ENCODE data around the gene DNAI4. TPM values are rescaled to one million over a fixed set of nuclear protein-coding genes. Genes with fewer than 3 reads are reported as not detected.
"Not testable (repeated sequence)": the region's sequence is repeated elsewhere in the genome, so short reads cannot be mapped to it uniquely, and the experiment has no call there.

DNAI4 gene, protein sequence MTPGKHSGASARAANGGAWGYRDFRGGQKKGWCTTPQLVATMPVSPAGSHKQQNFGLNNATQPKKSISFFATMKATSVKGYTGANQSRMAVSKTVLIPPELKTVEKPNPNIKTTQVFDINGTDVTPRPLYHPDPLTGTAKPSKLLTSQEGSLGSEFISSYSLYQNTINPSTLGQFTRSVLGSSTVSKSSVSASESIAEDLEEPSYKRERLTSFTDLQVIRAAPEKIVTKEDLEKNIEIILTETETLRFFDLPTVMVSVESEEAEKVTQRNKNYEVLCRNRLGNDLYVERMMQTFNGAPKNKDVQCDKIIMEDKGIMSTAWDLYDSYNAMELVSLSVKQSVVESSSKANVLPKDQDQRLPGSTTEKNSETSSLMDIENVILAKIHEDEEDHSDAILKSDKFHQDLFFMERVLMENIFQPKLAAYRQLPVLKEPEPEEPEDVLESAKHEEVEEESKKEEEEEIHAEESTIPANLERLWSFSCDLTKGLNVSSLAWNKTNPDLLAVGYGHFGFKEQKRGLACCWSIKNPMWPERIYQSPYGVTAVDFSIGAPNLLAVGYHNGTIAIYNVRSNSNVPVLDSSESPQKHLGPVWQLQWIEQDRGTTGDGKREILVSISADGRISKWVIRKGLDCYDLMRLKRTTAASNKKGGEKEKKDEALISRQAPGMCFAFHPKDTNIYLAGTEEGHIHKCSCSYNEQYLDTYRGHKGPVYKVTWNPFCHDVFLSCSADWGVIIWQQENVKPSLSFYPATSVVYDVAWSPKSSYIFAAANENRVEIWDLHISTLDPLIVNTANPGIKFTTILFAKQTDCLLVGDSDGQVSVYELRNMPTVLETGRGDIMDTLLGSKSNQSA
- total RNA-seq = 8.4 TPM
- long read RNA-seq, partial matches to known transcripts = 0 of 1 reads
- long read RNA-seq, other reads (novel, unspliced or antisense) = 1 of 1 reads

DNA sequence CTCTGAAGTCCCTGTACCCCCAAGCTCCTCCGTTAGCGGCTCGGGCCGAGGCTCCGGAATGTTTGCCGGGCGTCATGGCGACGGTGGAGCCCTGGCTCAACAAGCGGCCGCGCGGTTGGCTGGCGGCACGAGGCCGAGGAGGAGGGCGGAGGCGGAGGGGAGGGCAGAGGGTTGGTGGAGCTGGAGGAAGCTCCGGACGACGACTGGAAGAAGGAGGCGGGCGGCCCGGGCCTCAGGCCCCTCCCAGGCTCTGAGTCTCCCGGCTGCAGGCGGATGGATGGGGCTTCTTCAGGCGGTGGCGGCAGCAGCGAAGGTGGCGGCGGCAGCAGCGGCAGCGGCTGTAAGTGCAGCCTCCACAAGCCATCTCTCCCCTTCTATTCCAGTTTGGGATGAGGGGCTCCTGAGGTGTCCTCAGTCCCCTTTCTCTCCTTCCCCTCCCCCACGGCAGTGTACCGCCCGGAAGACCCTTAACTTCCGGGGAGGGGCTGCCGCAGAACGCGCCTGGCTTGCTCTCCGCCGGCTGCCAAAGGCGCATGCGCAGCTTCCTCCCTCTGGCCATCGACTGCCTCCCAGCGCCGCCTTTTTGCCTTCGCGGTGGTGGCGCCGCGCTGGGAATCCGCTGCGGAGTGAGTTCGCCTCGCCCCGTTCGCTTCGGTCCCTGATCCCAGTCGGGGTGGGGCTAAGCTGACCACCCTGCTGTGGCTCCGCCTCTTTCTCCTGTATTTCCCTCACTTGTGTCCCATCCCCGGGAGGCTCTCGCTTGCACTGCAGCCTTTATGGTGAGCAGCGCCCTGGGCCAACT, at the start of gene DNAI4, which contains the start of gene MIER1:
DNAI4 (minus strand) TSS at position 101 of the 802 bp plus-strand sequence; CDS start at position 76, 25 bp downstream.
MIER1 (plus strand) TSS at position 235 of the 802 bp plus-strand sequence; CDS start at position 274, 39 bp downstream.
- ATAC-seq (peak; percentile 97), DNase-seq (peak; percentile 99)
- intact Hi-C loops (cut with micrococcal nuclease) = no loop called here

DNA sequence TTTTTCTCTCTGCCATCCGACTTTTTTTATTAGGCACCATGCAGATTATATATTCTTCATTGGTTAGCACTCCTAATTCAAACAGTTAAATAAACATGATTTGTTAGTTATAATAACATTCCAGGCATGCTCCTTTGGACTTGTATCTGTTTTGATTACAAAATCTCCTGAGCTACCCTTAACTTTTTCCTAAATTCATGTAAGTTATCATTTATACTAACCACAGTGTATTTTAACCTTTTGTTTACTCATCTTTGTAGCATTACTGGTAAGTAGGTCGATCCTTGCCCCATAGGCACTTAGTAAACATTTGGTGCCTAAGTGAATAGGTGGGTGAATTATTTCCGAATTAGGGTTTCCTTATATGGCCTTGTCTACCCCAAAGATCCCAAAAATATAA, 43.9 kb upstream of the DNAI4 start:
- intact Hi-C loops (cut with micrococcal nuclease) = no loop called here
- ATAC-seq (no peak), DNase-seq (no peak)

DNA sequence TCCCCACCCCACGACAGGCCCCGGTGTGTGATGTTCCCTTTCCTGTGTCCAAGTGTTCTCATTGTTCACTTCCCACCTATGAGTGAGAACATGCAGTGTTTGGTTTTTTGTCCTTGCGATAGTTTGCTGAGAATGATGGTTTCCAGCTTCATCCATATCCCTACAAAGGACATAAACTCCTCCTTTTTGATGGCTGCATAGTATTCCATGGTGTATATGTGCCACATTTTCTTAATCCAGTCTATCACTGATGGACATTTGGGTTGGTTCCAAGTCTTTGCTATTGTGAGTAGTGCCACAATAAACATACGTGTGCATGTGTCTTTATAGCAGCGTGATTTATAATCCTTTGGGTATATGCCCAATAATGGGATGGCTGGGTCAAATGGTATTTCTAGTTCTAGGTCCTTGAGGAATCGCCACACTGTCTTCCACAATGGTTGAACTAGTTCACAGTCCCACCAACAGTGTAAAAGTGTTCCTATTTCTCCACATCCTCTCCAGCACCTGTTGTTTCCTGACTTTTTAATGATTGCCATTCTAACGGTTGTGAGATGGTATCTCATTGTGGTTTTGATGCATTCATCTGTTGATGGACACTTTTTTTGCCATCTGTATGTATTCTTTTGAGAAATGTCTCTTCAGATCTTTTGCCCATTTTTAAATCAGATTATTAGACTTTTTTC, 41.7 kb upstream of the DNAI4 start:
- DNase-seq; intact Hi-C loops (cut with micrococcal nuclease); ATAC-seq: not testable (repeated sequence)

DNA sequence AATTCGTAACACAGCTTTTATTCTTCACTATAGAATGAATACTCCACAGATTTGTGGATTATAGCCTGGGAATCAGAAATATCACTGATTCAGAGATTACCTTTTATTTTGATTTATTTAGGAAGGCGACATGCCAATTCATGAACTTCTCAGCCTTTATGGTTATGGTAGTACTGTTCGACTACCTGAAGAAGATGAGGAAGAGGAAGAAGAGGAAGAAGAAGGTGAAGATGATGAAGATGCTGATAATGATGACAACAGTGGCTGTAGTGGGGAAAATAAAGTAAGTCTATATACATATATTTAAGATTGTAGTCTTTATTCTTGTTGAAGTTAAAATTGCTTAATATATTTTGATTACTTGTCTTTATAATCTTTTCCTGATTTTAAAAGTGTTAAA, 33.3 kb upstream of the DNAI4 start:
- no peak for ATAC-seq
- no peak for DNase-seq
- intact Hi-C loops (cut with micrococcal nuclease) = no loop called here

DNA sequence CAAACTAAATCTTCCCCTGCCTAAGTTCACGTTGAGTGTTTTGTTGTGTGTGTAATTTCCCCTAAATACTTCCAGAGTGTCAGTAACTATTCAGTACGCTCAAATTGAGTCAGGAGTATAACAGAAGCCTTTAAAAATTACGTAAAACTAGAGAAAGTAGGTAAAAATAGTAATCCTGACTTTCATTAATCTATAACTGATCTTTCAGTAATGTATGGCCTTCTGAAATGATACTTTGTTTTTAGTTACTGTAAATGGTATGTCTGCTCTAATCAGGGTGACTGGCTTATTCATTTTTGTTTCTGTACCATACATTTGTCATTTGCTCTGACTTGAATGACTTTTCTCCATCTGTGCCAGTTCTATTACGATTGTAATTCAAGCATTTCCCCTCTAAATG, 29.6 kb upstream of the DNAI4 start:
- intact Hi-C loops (cut with micrococcal nuclease) = no loop called here
- DNase-seq (no peak), ATAC-seq (no peak)

DNA sequence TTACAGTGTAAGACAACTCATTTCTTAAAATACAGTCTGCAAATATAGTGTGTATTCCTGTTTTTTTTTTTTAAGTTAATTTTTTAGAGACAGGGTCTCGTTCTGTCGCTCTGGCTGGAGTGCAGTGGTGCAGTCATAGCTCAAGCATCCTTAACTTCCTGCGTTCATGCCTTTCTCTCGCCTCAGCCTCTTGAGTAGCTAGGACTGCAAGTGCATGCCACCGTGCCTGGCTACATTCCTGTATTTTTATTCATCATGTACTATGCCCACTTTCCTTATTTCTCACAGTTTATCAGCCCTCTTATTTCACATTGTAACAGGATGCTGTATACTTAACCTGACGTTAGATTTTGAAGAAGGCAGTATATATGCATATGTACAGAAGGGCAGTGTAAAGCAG, 26.9 kb upstream of the DNAI4 start:
- DNase-seq (no peak), ATAC-seq (no peak)
- intact Hi-C loops (cut with micrococcal nuclease) = no loop called here

DNA sequence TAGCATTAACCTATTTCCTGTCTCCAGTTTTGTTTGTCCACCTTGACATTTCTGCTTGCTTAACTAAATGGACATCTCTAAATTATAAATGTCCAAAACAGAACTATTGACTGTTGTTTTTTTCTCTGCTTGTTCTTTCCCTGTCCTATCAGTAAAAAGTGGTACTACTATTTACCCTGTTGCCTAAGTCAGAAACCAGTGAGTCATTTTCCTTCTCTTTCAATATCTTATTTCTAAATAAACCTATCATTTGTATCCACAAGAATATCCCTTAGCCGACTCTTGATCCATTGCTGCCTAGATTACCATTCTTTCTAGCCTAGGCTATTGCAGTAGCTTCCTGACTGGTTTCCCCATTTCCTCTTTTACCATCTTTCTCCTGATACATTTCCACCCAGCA, 22.6 kb upstream of the DNAI4 start:
- intact Hi-C loops (cut with micrococcal nuclease) = no loop called here
- no peak for ATAC-seq
- DNase-seq = no peak

DNA sequence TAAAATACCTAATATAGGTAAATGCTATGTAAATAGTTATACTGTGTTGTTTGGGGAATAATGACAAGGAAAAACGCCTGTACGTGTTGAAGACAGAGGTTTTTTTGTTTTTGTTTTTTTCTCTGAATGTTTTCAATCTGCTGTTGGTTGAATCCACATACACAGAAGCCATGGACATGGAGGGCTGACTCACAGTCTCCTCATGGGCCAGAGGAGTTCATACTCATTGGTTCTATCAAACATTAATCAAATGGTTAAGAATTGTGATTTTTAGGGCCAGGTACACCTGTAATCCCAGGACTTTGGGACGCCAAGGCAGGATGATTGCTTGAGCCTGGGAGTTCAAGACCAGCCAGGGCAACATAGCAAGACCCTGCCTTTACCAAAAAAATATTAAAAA, 20.7 kb upstream of the DNAI4 start:
- ATAC-seq (no peak), DNase-seq (no peak)
- intact Hi-C loops (cut with micrococcal nuclease) = no loop called here

DNA sequence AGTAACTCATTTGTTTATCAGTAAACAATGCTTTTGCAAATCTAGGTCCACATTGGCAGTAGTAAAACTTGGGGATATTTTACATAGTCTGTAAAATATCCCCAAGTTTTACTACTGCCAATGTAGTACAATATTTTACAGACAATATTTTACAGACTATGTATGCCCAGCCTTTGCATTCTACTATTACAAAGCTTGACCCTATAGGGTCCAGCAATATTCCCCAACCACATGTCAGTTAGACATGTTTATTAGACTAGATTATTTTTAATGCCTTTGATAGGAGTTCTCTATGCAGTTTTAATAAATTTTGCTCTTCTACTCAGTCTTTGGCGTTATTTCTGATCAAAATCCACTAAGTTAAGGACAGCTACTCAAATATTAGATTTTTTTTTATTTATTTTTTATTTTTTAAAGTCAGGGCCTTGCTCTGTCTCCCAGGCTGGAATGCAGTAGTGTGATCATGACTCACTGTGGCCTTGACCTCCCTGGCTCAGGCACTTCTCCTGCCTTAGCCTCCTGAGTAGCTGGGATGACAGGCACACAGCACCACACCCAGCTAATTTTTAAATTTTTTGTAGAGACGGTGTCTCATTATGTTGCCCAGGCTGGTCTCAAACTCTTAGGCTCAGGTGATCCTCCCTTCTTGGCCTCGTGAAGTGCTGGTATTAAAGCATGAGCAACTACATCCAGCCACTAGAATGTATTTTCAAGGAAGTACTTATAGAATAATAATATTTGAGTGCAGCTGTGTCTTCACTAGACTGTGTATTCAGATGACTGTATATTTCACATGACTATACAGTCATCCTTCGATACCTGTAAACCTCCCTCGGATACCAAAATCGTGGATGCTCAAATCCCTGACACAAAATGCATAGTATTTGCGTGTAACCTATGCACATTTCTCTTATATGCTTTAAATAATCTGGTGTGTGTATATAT, 19.9 kb upstream of the DNAI4 start:
- peak; percentile 70 for ATAC-seq
- intact Hi-C loops (cut with micrococcal nuclease) = no loop called here

DNA sequence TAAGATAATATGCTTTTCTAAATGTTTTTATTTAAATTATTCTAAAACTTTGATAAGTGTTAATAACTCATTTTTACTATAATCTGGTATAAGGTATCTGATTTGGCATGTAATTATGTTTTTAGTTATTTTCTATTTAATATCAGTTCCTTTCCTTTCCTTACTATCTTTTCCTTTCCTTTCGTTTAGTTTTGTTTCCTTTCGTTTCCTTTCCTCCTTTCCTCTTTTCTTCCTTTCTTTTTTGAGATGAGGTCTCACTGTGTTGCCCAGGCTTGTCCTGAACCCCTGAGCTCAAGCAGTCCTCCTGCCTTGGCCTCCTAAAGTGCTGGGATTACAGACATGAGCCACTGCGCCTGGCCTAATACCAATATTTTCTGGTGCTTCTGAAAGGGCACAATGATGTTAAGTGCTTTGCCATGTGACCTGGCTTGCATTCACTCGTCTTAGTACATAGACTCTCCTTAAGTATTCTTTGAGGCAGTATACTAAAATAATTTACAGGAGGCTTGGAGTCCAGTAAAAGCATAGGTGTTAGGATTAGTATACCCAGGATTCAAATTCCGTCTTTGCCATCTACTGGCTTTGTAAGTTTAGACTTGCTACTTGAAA, 18.8 kb upstream of the DNAI4 start:
- intact Hi-C loops (cut with micrococcal nuclease) = no loop called here
- no peak for ATAC-seq

More for the DNA sequence above, 19.9 kb upstream of the DNAI4 start:
- DNase-seq = no peak

DNA sequence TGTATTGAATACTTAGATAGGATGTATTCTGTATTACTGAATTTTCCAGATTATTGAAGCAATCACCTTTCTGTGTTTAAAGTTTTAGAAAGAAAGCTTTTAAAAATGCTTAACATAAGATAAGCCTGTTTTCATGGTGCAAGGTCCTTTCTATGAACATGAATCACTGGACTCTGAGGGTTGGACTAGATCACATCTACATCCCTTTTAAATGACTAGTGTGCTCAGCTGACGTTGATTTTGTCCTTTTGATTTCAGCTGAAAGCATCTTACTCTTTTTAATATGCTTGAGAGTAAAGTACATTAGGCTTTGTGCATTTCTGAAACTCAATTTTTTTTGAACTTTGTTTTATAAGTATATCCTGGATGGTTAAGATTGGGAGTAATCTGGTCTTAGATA, 16.3 kb upstream of the DNAI4 start:
- intact Hi-C loops (cut with micrococcal nuclease) = no loop called here
- DNase-seq = no peak

More for the DNA sequence above, 18.8 kb upstream of the DNAI4 start:
- no peak for DNase-seq

DNA sequence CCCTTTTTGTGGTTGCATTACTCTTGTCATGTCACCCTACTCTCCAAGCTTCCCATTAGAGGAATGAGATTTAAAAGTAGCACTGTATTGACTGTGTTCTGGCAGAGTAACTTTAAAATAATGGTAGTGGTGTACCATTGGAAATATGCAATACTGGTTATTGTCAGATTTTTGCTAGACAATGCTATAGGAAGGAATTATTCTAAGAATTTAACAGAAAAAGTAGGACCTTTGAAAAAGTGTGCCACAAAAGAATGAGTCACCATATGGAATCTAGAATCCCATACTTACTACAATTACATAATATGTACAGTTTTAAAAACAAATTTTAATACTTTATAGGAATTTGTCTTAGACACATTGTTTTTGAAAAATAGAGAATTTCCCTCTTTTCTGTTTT, 14.0 kb upstream of the DNAI4 start:
- DNase-seq (no peak), ATAC-seq (no peak)
- intact Hi-C loops (cut with micrococcal nuclease) = no loop called here

More for the DNA sequence above, 16.3 kb upstream of the DNAI4 start:
- no peak for ATAC-seq

DNA sequence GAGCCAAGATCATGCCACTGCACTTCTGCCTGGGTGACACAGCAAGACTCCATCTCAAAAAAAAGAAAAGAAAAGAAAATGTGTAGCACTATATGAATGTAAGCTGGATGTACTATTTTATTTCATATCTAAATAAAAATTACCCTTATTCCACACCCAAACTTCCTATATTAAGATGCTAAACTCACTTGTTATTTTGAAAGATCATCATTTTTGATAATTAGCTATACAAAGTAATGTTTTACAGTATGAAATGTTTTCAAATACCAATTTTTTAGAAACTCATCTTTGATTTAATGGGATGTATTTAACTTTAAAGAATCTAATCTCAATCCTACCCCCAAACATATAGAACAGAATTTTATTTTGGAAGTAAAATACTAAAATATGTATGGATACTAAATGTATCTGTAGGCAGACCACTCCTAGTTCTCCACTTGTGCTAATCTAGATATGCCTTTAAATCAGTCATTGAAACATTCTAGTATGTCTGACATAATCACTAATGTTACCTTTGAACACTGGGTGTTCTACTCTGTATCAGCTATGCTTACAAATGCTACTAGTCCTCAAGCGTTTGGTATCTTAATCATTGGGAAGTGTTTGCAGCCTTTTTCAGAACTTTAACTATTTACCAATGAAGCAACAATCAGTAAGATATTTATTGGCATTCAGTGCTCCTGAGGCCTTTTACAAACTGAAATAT, 13.0 kb upstream of the DNAI4 start:
- ATAC-seq = no peak
- intact Hi-C loops (cut with micrococcal nuclease) = no loop called here
- no peak for DNase-seq

DNA sequence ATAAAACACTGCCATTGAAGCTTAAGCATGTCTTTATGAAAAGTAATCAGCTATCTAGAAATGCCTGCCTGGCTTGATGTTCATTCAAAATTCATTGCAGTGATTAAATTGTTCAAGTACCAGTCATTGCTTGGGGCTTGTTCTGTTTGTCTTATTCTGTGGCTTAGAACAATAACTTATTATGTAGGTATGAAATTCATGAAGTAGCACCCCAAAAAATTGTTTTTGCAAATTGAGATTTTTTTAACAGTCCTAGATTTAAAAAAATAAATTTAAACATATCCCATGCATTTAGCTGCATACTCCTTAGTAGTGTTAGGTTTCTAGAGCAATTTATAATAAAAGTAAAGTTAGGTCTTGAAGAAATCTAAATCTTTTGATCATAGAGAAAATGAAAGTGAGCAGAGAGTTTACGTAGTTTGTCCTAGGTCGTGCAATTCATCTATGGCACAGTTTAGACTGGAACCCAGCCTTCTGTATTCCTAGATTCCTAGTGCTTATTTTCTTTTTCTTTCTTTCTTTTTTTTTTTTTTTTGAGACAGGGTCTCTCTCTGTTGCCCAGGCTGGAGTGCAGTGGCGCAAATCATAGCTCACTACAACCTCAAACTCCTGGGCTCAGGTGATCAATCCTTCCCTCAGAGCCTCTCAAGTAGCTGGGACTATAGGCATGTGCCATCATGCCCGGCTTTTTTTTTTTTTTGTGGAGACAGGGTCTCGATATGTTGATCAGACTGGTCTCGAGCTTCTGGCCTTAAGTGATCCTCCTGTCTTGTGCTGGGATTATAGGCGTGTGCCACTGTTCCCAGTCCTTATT, 9.4 kb upstream of the DNAI4 start:
- no peak for DNase-seq
- ATAC-seq = no peak
- intact Hi-C loops (cut with micrococcal nuclease) = no loop called here

DNA sequence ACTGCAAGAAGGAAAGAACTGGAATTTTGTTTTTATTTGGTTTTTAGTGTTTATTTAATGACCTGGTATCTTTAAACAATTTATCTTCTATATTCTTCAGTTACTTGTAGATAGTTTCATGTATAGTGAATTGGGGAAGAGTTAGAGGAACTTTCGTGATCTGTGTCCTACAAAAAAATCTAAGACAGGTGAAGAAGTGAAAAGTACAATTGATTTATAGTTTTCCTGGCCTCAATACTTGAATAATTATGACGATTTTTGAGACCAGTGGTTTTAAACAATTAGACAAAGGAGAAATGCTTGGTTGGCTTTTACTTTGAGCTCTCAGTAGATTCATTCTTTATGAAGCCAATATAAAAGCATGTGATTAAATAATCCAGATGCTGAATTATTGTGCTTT, 7.6 kb upstream of the DNAI4 start:
- intact Hi-C loops (cut with micrococcal nuclease) = no loop called here
- ATAC-seq (no peak), DNase-seq (no peak)

DNA sequence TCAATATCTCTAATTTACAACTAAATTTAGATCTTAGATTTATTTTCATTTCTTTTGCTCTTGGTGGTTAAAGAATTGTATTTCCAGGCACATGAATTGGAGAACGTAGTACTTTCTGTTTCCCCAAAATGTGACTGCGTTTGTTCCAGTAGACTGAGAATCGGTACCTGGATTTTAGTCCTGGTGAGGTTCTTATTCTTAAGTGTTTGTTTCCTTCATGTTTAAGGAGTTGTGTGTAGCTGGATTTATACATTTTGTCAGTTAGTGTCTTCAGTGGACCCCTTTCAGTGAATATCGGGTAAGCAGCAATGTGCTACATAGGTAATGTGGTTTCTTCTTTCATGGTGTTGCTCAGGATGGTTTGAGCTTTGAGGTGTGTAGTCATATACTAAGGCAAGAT, 6.9 kb upstream of the DNAI4 start:
- intact Hi-C loops (cut with micrococcal nuclease) = no loop called here
- DNase-seq = no peak
- ATAC-seq = no peak

Measured in left ventricle myocardium superior (tissue), 1 donor.